ENCODE measurements around the gene TAC3. TPM values are rescaled to one million over a fixed set of nuclear protein-coding genes. Genes with fewer than 3 reads are reported as not detected.

The TAC3 gene
- total RNA-seq, 4 donors from 2014 or later: not detected

GRCh38 chr12:57051011-57051410 lies 34.7 kb upstream of the TAC3 start:
- no peaks in the 10 kb centered on the region for H3K36me3 ChIP-seq
- no peak overlapping the region for H3K4me3 ChIP-seq
- peaks cover 0 to 9% (median 1%) of the 10 kb centered on the region in 4 donors for H3K4me1 ChIP-seq
- WGBS, 2 donors: 90 to 100% methylated on average over 1 of the region's 1 CpG
- H3K27ac ChIP-seq: peak overlapping the region in 1 of 4 donors; percentile 10
- H3K27me3 ChIP-seq: no peaks in the 10 kb centered on the region
- TF ChIP-seq EP300 (IDR thresholded peaks at IDR 0.05) (no peak), CTCF (IDR thresholded peaks at IDR 0.05) (no peak), POLR2A (IDR thresholded peaks at IDR 0.05) (no peak)
- DNase-seq (ENCODE audit: low spot score in 2 of 2): no peak
- H3K9me3 ChIP-seq: no peaks in the 10 kb centered on the region

DNA sequence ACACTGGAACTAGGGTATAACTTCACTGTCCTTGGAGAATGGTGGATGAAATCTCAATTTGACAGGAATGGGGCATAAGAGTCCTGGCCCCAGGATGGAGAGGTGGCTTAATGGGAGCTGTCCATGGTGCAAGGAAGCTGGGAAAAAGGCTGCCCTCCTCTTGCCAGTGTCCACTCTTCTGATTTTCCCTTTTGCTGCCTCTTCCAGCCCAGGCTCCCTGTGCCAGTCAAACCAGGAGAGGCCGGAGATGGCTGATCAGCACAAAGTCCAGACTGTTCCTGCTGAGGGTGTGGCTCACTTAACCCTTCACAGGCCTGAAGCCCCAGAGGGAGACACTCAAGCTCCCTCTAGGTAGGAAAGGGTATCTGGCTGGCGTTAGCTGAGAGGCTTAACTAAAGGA lies 33.6 kb upstream of the TAC3 start, which contains the start of gene MYO1A:
TSS of gene MYO1A (minus strand) at position 240 of the 400 bp plus-strand sequence. CDS start 1,806 bp downstream, outside the sequence.
- H3K4me3 ChIP-seq: no peak within 1 kb of the TSS
- TF ChIP-seq EP300 (IDR thresholded peaks at IDR 0.05) (no peak), POLR2A (IDR thresholded peaks at IDR 0.05) (no peak), CTCF (IDR thresholded peaks at IDR 0.05) (no peak)
- H3K27me3 ChIP-seq: no peaks in the 10 kb centered on the region
- no peaks in the 10 kb centered on the region for H3K36me3 ChIP-seq
- H3K4me1 ChIP-seq: peaks cover 0 to 9% (median 0%) of the 10 kb centered on the region in 4 donors
- no peak for DNase-seq (ENCODE audit: low spot score in 2 of 2)
- H3K9me3 ChIP-seq: no peaks in the 10 kb centered on the region
- WGBS, 2 donors: 37 to 39% methylated on average over 2 of the region's 2 CpGs
- peak within 1 kb of the TSS in 1 of 4 donors; percentile 38 for H3K27ac ChIP-seq

GRCh38 chr12:57049119-57049446 lies 32.8 kb upstream of the TAC3 start:
- WGBS, 2 donors: 84 to 92% methylated on average over 4 of the region's 4 CpGs
- DNase-seq (ENCODE audit: low spot score in 2 of 2): no peak
- Histone ChIP-seq H3K36me3 (no peaks in the 10 kb centered on the region), H3K9me3 (no peaks in the 10 kb centered on the region), H3K4me3 (no peak overlapping the region), H3K4me1 (peaks cover 0 to 9% (median 0%) of the 10 kb centered on the region in 4 donors), H3K27me3 (no peaks in the 10 kb centered on the region), H3K27ac (peak overlapping the region in 1 of 4 donors; percentile 38)
- no peak for TF ChIP-seq POLR2A (IDR thresholded peaks at IDR 0.05)
- no peak for TF ChIP-seq EP300 (IDR thresholded peaks at IDR 0.05)
- no peak for TF ChIP-seq CTCF (IDR thresholded peaks at IDR 0.05)

GRCh38 chr12:57048423-57049118 lies 32.2 kb upstream of the TAC3 start:
- no peak for DNase-seq (ENCODE audit: low spot score in 2 of 2)
- Histone ChIP-seq H3K36me3 (no peaks in the 10 kb centered on the region), H3K4me1 (peaks cover 0 to 9% (median 0%) of the 10 kb centered on the region in 4 donors), H3K9me3 (no peaks in the 10 kb centered on the region), H3K4me3 (peak overlapping the region in 1 of 4 donors; percentile 0), H3K27me3 (no peaks in the 10 kb centered on the region), H3K27ac (no peak overlapping the region)
- TF ChIP-seq EP300 (IDR thresholded peaks at IDR 0.05) (no peak), CTCF (IDR thresholded peaks at IDR 0.05) (no peak), POLR2A (IDR thresholded peaks at IDR 0.05) (no peak)
- 71 to 77% methylated on average over 1 of the region's 1 CpG for WGBS, 2 donors

DNA sequence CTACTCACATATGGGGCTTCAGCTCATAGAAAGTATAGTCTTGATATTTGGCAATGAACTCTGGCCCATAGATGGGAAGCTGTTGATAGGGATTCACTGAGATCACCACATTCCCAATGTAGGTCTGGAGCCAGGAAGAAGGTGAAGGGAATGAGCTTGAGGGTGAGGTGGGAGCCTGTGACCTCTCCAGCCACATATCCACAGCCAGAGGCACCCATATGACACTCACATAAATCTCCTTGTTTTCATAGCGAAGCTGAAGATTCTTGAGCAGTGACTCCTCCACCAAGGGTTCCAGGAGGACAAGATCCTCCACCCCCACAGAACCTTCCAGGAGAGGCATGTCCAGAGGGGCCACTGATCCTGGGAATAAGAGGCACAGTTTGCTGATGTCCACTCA lies 31.7 kb upstream of the TAC3 start:
- peaks cover 0 to 9% (median 0%) of the 10 kb centered on the region in 4 donors for H3K4me1 ChIP-seq
- H3K9me3 ChIP-seq: no peaks in the 10 kb centered on the region
- H3K36me3 ChIP-seq: no peaks in the 10 kb centered on the region
- 67 to 73% methylated on average over 1 of the region's 1 CpG for WGBS, 2 donors
- TF ChIP-seq POLR2A (IDR thresholded peaks at IDR 0.05) (no peak), CTCF (IDR thresholded peaks at IDR 0.05) (no peak), EP300 (IDR thresholded peaks at IDR 0.05) (no peak)
- H3K4me3 ChIP-seq: no peak overlapping the region
- no peak for DNase-seq (ENCODE audit: low spot score in 2 of 2)
- H3K27ac ChIP-seq: no peak overlapping the region
- H3K27me3 ChIP-seq: no peaks in the 10 kb centered on the region
